ENCODE results near the gene CREB1. TPM values are rescaled to one million over a fixed set of nuclear protein-coding genes. Genes with fewer than 3 reads are reported as not detected.
"Not testable (repeated sequence)": the region's sequence is repeated elsewhere in the genome, so short reads cannot be mapped to it uniquely, and the experiment has no call there.

Gene CREB1
- polyA plus RNA-seq, 1 experiment: 38.3 TPM

DNA sequence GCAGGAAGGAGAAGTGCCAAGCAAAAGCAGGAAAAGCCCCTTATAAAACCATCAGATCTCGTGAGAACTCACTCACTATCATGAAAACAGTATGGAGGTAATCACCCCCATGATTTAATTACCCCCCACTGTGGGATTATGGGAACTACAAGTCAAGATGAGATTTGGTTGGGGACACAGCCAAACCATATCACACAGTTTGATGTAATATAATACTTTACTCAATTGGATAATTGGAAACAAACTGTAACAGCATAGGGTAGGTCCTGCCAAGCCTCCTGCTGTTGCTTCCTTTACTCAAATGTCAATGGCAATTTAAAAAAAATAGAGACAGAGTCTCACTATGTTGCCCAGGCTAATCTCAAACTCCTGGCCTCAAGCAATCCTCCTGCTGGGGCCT is 110.9 kb downstream of the CREB1 start:
- H3K27me3 ChIP-seq (ENCODE audit: control insufficient read depth, insufficient read depth, low read length): no peaks in the 10 kb centered on the region
- ChIA-PET CTCF (no interaction called here), POLR2A (no interaction called here)
- H3K4me3 ChIP-seq (ENCODE audit: low read depth, low read length): no peak overlapping the region
- no peak for DNase-seq (ENCODE audit: low read depth, low spot score)
- TF ChIP-seq, protein P1, sequence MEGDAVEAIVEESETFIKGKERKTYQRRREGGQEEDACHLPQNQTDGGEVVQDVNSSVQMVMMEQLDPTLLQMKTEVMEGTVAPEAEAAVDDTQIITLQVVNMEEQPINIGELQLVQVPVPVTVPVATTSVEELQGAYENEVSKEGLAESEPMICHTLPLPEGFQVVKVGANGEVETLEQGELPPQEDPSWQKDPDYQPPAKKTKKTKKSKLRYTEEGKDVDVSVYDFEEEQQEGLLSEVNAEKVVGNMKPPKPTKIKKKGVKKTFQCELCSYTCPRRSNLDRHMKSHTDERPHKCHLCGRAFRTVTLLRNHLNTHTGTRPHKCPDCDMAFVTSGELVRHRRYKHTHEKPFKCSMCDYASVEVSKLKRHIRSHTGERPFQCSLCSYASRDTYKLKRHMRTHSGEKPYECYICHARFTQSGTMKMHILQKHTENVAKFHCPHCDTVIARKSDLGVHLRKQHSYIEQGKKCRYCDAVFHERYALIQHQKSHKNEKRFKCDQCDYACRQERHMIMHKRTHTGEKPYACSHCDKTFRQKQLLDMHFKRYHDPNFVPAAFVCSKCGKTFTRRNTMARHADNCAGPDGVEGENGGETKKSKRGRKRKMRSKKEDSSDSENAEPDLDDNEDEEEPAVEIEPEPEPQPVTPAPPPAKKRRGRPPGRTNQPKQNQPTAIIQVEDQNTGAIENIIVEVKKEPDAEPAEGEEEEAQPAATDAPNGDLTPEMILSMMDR (IDR thresholded peaks at IDR 0.05; ENCODE audit: low read depth, low read length): no peak
- H3K27ac ChIP-seq (ENCODE audit: low read depth, low read length): no peak overlapping the region
- no peaks in the 10 kb centered on the region; the same call in 1 of the 2 replicates for H3K9me3 ChIP-seq (ENCODE audit: control insufficient read depth, insufficient read depth, low read length)

DNA sequence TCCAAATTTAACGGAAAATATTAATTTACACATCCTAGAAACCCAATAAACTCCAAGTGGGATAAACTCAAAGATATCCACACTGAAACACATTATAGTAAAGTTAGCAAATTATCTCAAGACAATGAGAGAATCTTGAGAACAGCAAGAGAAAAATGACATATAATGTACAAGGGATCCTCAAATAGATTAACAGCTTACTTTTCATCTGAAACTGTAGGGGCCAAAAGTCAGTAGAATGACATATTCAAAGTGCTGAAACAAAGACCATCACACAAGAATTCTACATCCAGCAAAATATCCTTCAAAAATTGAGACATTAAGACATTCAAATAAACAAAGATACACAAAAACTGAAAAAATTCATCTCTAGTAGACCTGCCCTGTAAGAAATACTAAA is 114.1 kb downstream of the CREB1 start:
- no peaks in the 10 kb centered on the region; the same call in 1 of the 2 replicates for H3K9me3 ChIP-seq (ENCODE audit: control insufficient read depth, insufficient read depth, low read length)
- DNase-seq (ENCODE audit: low read depth, low spot score): no peak

DNA sequence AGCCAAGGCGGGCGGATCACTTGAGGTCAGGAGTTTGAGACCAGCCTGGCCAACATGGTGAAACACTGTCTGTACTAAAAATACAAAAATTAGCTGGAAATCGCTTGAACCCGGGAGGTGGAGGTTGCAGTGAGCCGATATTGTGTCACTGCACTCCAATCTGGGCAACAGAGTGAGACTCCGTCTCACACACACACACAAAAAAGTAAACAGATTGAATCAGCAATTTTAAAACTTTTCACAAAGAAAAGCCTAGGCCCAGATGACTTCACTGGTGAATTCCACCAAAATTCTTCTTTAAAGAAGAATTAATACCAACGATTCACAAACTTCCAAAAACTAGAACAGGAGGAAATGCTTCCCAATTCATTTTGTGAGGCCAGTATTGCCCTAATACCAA is 116.8 kb downstream of the CREB1 start:
- H3K27ac ChIP-seq (ENCODE audit: low read depth, low read length); H3K9me3 ChIP-seq (ENCODE audit: control insufficient read depth, insufficient read depth, low read length); CTCF ChIA-PET; H3K27me3 ChIP-seq (ENCODE audit: control insufficient read depth, insufficient read depth, low read length); DNase-seq (ENCODE audit: low read depth, low spot score); H3K4me3 ChIP-seq (ENCODE audit: low read depth, low read length): not testable (repeated sequence)
- POLR2A ChIA-PET: interaction anchor here (0.6 kb wide), 1 partner anchor 463 kb away, joined by 5 read pairs; no protein-coding TSS in a partner anchor

More for the DNA sequence above, 114.1 kb downstream of the CREB1 start:
- H3K27ac ChIP-seq (ENCODE audit: low read depth, low read length): no peak overlapping the region
- no peak overlapping the region for H3K4me3 ChIP-seq (ENCODE audit: low read depth, low read length)
- TF ChIP-seq, protein P1 (IDR thresholded peaks at IDR 0.05; ENCODE audit: low read depth, low read length): no peak
- ChIA-PET POLR2A (no interaction called here), CTCF (no interaction called here)
- H3K27me3 ChIP-seq (ENCODE audit: control insufficient read depth, insufficient read depth, low read length): no peaks in the 10 kb centered on the region

Other genes with a start within 250 kb of the CREB1 start
- 18.1 and 20.3 TPM in 2 replicates for gene METTL21A, start 95.4 kb downstream of the CREB1 start, polyA plus RNA-seq (2011; rRNA removed)
- 15.7 and 20.5 TPM in 2 replicates for gene CCNYL1, start 181.7 kb downstream of the CREB1 start, polyA plus RNA-seq (2011; rRNA removed)
- 0.09 and 0.11 TPM in 2 replicates for gene FZD5, start 239.9 kb downstream of the CREB1 start, polyA plus RNA-seq (2011; rRNA removed)